GM12878 (cell line): ENCODE results near the gene USP34. TPM values are rescaled to one million over a fixed set of nuclear protein-coding genes. Genes with fewer than 3 reads are reported as not detected.

ENCODE experiments used
- ATAC-seq: fragments of 200-7000 bp; cut with Tn5 transposase; 3 replicates; pipeline ENCODE4 v1.9.1; 2020; ENCODE audit warnings: mild to moderate bottlenecking, moderate library complexity
- BruUV-seq: library from RNA; stranded (reverse); fragments of 400-500 nt; replicated peaks from 2 replicates; lab custom pipeline; 2021; lab: Mats Ljungman, UMichigan
- CTCF ChIA-PET: fragments of 300-600 bp; sonication (Branson Sonifier 250); formaldehyde crosslinking; extraction: SDS; loops from one replicate; lab custom pipeline; 2021; ENCODE audit warnings: inconsistent platforms; lab: Yijun Ruan, JAX
- POLR2A ChIA-PET: fragments of 350-600 bp; formaldehyde crosslinking; extraction: SDS; loops from one replicate; lab custom pipeline; 2021; ENCODE audit warnings: inconsistent platforms; lab: Charles Lee
- RAD21 ChIA-PET: fragments of 300-600 bp; sonication (Branson Sonifier 250); formaldehyde crosslinking; loops from one replicate; lab custom pipeline; 2023; ENCODE audit warnings: antibody characterized with exemption; ENCODE audit not compliant: unreplicated experiment; lab: Charles Lee
- SMC1A ChIA-PET: fragments of 300-600 bp; sonication (Branson Sonifier 250); formaldehyde crosslinking; loops from one replicate; lab custom pipeline; 2023; ENCODE audit not compliant: unreplicated experiment, uncharacterized antibody; lab: Charles Lee
- DNase-seq: peaks from one replicate; pipeline ENCODE4 v3.0.0-alpha.2; 2011; ENCODE audit warnings: low read depth, low spot score
- FAIRE-seq: peaks from 3 replicates; lab custom pipeline; 2011; peaks lifted over from hg19 to GRCh38; lab: Jason Lieb, UNC
- H2AFZ ChIP-seq: 2 replicates; pipeline ENCODE4 v1.6.0; 2011; ENCODE audit warnings: low read depth, low read length, control low read depth; ENCODE audit not compliant: control insufficient read depth
- H3K27ac ChIP-seq: 2 replicates; pipeline ENCODE4 v1.5.1; 2011; ENCODE audit warnings: control low read depth; ENCODE audit not compliant: control insufficient read depth, insufficient read depth
- H3K27me3 ChIP-seq, 2 experiments: replicated peaks in 1 of 2; 2 replicates each; pipeline versions ENCODE4 v1.6.0 to v1.6.1; 2011; ENCODE audit warnings: low read length in 1 of 2; ENCODE audit not compliant: control insufficient read depth in 2 of 2, insufficient read depth in 2 of 2
- H3K36me3 ChIP-seq, 2 experiments: 2 replicates each; pipeline ENCODE4 v1.5.1; 2011; ENCODE audit warnings: low read length in 1 of 2; ENCODE audit not compliant: control insufficient read depth in 2 of 2, insufficient read depth in 2 of 2
- H3K4me1 ChIP-seq: 2 replicates; pipeline ENCODE4 v1.6.1; 2011; ENCODE audit warnings: mild to moderate bottlenecking, low read length, moderate library complexity, mixed read lengths; ENCODE audit not compliant: control insufficient read depth, insufficient read depth
- H3K4me2 ChIP-seq: 2 replicates; pipeline ENCODE4 v1.6.0; 2011; ENCODE audit warnings: control low read depth; ENCODE audit not compliant: control insufficient read depth, insufficient read depth
- H3K4me3 ChIP-seq: fragments of 200-600 bp; sonication (generic); 2 replicates; pipeline ENCODE4 v1.5.1; 2016
- H3K79me2 ChIP-seq: 2 replicates; pipeline ENCODE4 v1.6.0; 2011; ENCODE audit warnings: low read length; ENCODE audit not compliant: control insufficient read depth, insufficient read depth
- H3K9ac ChIP-seq: 2 replicates; pipeline ENCODE4 v1.8.0; 2011; ENCODE audit warnings: low read length, control low read depth, mixed read lengths; ENCODE audit not compliant: control insufficient read depth, insufficient read depth
- H3K9me3 ChIP-seq: replicated peaks from 3 replicates; pipeline ENCODE4 v1.5.1; 2011; ENCODE audit warnings: mild to moderate bottlenecking, low read length; ENCODE audit not compliant: control insufficient read depth, insufficient read depth
- H4K20me1 ChIP-seq: 2 replicates; pipeline ENCODE4 v1.6.0; 2011; ENCODE audit not compliant: control insufficient read depth, insufficient read depth
- ATF7 ChIP-seq: fragments of 450-650 bp; IDR thresholded peaks from 2 replicates; pipeline ENCODE4 v1.6.1; 2016; ENCODE audit warnings: low read depth, mild to moderate bottlenecking
- BHLHE40 ChIP-seq, 2 experiments: fragments of 450-650 bp in 1 of 2; IDR thresholded peaks; 2 replicates each; pipeline ENCODE4 v1.6.1; 2011 to 2017; ENCODE audit warnings: low read depth in 2 of 2, borderline replicate concordance in 1 of 2, improper control_type of control experiment in 1 of 2, low read length in 1 of 2, mild to moderate bottlenecking in 1 of 2
- EP300 ChIP-seq, 2 experiments: fragments of 150-350 bp in 1 of 2; IDR thresholded peaks; 2 replicates each; pipeline ENCODE4 v1.6.1; 2011 to 2012; ENCODE audit warnings: low read depth in 2 of 2, low read length in 2 of 2, borderline replicate concordance in 1 of 2, improper control_type of control experiment in 1 of 2, inconsistent platforms in 1 of 2; ENCODE audit not compliant: control insufficient read depth in 1 of 2
- HCFC1 ChIP-seq: fragments of 150-350 bp; IDR thresholded peaks from 2 replicates; pipeline ENCODE4 v1.6.1; 2014; ENCODE audit warnings: low read length
- JUNB ChIP-seq: IDR thresholded peaks from 2 replicates; pipeline ENCODE4 v1.6.1; 2016; ENCODE audit warnings: antibody characterized with exemption, mild to moderate bottlenecking
- MEF2B ChIP-seq: fragments of 450-650 bp; IDR thresholded peaks from 2 replicates; pipeline ENCODE4 v1.6.1; 2018; ENCODE audit warnings: mild to moderate bottlenecking, moderate library complexity; ENCODE audit not compliant: partially characterized antibody, poor library complexity, severe bottlenecking
- MTA3 ChIP-seq: IDR thresholded peaks from 2 replicates; pipeline ENCODE4 v1.6.1; 2012; ENCODE audit warnings: low read length, inconsistent platforms, borderline replicate concordance
- NFYA ChIP-seq: IDR thresholded peaks from 2 replicates; pipeline ENCODE4 v1.6.1; 2011; ENCODE audit warnings: low read depth, mild to moderate bottlenecking, low read length, improper control_type of control experiment, borderline replicate concordance
- POLR2A ChIP-seq: IDR thresholded peaks from 2 replicates; pipeline ENCODE4 v1.6.1; 2011; ENCODE audit warnings: low read depth, mild to moderate bottlenecking, low read length
- SIX5 ChIP-seq: IDR thresholded peaks from 2 replicates; pipeline ENCODE4 v1.6.1; 2011; ENCODE audit warnings: mild to moderate bottlenecking, low read depth, low read length, moderate library complexity; ENCODE audit not compliant: severe bottlenecking
- WGBS: methylation state at CpG from one replicate; pipeline ENCODE4 v1.1.6; 2016; ENCODE audit warnings: low lambda C conversion rate; ENCODE audit not compliant: insufficient replicate concordance, insufficient coverage; ENCODE audit errors: missing lambda C conversion rate; 5-methylcytosine and 5-hydroxymethylcytosine counted together
- in situ Hi-C: fragments of 300-500 bp; cut with MboI; formaldehyde crosslinking; loops from 9 replicates; pipeline ENCODE4 v1.14.3; 2018; ENCODE audit warnings: mixed read lengths
- intact Hi-C: fragments of 100-400 bp; cut with micrococcal nuclease; formaldehyde crosslinking; loops from one replicate; pipeline ENCODE4 v1.14.2; 2022; ENCODE audit not compliant: unreplicated experiment
- polyA plus RNA-seq, 11 experiments: library from polyadenylated mRNA; depleted of rRNA in 4 of 11; unstranded in 6 of 11; stranded (reverse) in 5 of 11; fragments of >200 nt; fragmentation: Nextera tagmentation in 4 of 11; fragmentation: Illumina TruSeq in 1 of 11; extraction: Ambion mirVana in 4 of 11; extraction: Trizol in 1 of 11; gene quantifications; 1 replicate in 1 of 11; 2 replicates in 10 of 11; pipeline versions ENCODE4 v1.2.1 to v1.2.3, GENCODE V29; 2011 to 2016; ENCODE audit warnings: inconsistent platforms in 2 of 11, missing spikeins in 2 of 11, low read depth in 1 of 11
- total RNA-seq, 4 experiments: library from RNA; depleted of rRNA in 3 of 4; stranded (reverse); fragments of >200 nt in 3 of 4; fragmentation: Illumina TruSeq in 1 of 4; extraction: Trizol in 1 of 4; gene quantifications; 2 replicates each; pipeline versions ENCODE4 v1.2.1 to v1.2.3, GENCODE V29; 2013 to 2021
- TF ChIP-seq, protein P1 (sequence below): fragments of 450-650 bp; IDR thresholded peaks from 2 replicates; pipeline ENCODE4 v1.6.1; 2016; ENCODE audit warnings: mild to moderate bottlenecking

USP34 gene
- total and polyA plus RNA-seq, 10 of the 15 experiments (the other 5 are each of a cell fraction or from before 2014, with no cell fraction given) = 26.2 to 106 (median 62.1) TPM

DNA sequence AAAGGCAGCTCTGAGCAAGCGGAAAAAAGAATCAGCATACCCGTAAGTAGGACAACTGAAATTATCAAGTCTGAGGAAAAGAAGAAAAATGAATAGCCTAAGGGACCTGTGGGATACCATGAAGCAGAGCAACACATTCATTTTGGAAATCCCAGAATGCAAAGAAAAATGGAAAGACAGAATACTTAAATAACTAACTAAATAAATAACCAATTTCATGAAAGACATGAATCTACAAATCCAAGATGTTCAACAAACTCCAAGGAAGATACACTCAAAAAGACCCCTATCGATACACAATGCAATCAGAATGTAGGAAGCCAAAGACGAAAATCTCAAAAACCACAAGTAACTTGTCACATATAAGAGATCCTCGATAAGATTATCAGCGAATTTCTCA, 117.0 kb downstream of the USP34 start:
- no peak for ATAC-seq
- in situ Hi-C loops = no loop called here
- RAD21 ChIA-PET = no interaction called here
- TF ChIP-seq ATF7 (no peak), NFYA (no peak), MTA3 (no peak), HCFC1 (no peak), POLR2A (no peak)
- H3K27me3 ChIP-seq = no peaks in the 10 kb centered on the region
- peaks cover 3% of the 10 kb centered on the region; the same call in 2 of the 3 replicates for H3K9me3 ChIP-seq
- CTCF ChIA-PET = interaction anchor here (1.0 kb wide), 1 partner anchor 10 kb away, joined by 3 read pairs; no protein-coding TSS in a partner anchor
- intact Hi-C loops = no loop called here
- BruUV-seq = no TSS peak
- no peak overlapping the region for H3K4me2 ChIP-seq
- no peak overlapping the region for H3K27ac ChIP-seq
- no peak for DNase-seq
- 96% methylated on average over 6 of the region's 6 CpGs for WGBS
- peaks cover 0 to 6% of the 10 kb centered on the region in 2 experiments; a peak in 3 of 4 replicates for H3K36me3 ChIP-seq
- H3K79me2 ChIP-seq = peaks cover 8% of the 10 kb centered on the region
- POLR2A ChIA-PET = no interaction called here
- H2AFZ ChIP-seq = no peak overlapping the region
- peaks cover 3% of the 10 kb centered on the region; the same call in 1 of the 2 replicates for H3K4me1 ChIP-seq
- H4K20me1 ChIP-seq = no peaks in the 10 kb centered on the region
- SMC1A ChIA-PET = interaction anchor here (0.6 kb wide), 2 partner anchors 161 to 327 kb away, joined by 3 read pairs; no protein-coding TSS in a partner anchor
- FAIRE-seq = no peak
- H3K9ac ChIP-seq = no peak overlapping the region
- no peak overlapping the region for H3K4me3 ChIP-seq

DNA sequence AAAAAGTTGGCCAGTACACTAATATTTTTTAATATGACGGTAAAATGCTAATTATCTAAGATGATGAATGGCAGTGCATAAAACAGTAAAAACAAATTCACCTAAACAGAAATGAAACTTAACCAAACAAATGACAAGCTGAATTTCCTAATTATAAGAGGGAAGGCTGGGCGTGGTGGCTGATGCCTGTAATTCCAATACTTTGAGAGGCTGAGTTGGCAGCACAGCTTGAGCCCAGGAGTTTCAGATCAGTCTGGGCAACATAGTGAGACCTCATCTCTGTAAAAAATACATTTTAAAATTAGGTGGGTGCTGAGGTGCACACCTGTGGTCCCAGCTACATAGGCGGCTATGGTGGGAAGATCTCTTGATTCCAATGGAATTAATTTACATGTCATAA, 120.1 kb downstream of the USP34 start:
- TF ChIP-seq, protein P1, sequence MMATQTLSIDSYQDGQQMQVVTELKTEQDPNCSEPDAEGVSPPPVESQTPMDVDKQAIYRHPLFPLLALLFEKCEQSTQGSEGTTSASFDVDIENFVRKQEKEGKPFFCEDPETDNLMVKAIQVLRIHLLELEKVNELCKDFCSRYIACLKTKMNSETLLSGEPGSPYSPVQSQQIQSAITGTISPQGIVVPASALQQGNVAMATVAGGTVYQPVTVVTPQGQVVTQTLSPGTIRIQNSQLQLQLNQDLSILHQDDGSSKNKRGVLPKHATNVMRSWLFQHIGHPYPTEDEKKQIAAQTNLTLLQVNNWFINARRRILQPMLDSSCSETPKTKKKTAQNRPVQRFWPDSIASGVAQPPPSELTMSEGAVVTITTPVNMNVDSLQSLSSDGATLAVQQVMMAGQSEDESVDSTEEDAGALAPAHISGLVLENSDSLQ = no peak
- TF ChIP-seq BHLHE40 (IDR thresholded peaks at IDR 0.05; ENCODE audit: borderline replicate concordance in 1 of 2, low read depth in 2 of 2, low read length in 1 of 2) (no peak), JUNB (no peak), EP300 (IDR thresholded peaks at IDR 0.05; ENCODE audit: borderline replicate concordance in 1 of 2, control insufficient read depth in 1 of 2, low read depth in 2 of 2, low read length in 2 of 2) (no peak), SIX5 (no peak), MEF2B (no peak)
- TF ChIP-seq, all 136 proteins: peak for 0
- POLR2A ChIA-PET = no interaction called here
- RAD21 ChIA-PET = no interaction called here
- Histone ChIP-seq H3K27me3 (no peaks in the 10 kb centered on the region), H3K9ac (no peak overlapping the region), H4K20me1 (no peaks in the 10 kb centered on the region), H3K4me1 (no peaks in the 10 kb centered on the region), H2AFZ (no peak overlapping the region), H3K9me3 (peaks cover 3% of the 10 kb centered on the region; the same call in 2 of the 3 replicates), H3K27ac (no peak overlapping the region), H3K36me3 (peaks cover 4 to 11% of the 10 kb centered on the region in 2 experiments), H3K4me3 (no peak overlapping the region), H3K79me2 (no peaks in the 10 kb centered on the region; the same call in 1 of the 2 replicates), H3K4me2 (no peak overlapping the region)
- DNase-seq (no peak), FAIRE-seq (no peak), ATAC-seq (no peak)
- whole genome bisulfite sequencing = 65% methylated on average over 3 of the region's 3 CpGs
- SMC1A ChIA-PET = interaction anchor here (1.0 to 1.1 kb wide), 2 partner anchors 18 to 47 kb away, joined by 3 read pairs; no protein-coding TSS in a partner anchor
- no TSS peak for BruUV-seq
- intact Hi-C loops (no loop called here), in situ Hi-C loops (no loop called here)
- CTCF ChIA-PET = no interaction called here
